Effector memory CD4-positive, alpha-beta T cell (primary cell): ENCODE measurements around the gene ZNF333.

Experiments used
- DNase-seq, 3 donors: peaks; one replicate each; pipeline ENCODE4 v3.0.0-alpha.2; 2020
- H3K27ac ChIP-seq: 2 replicates; pipeline ENCODE4 v1.7.0; 2013; ENCODE audit warnings: mild to moderate bottlenecking, low read length, moderate library complexity; ENCODE audit not compliant: insufficient read depth, poor library complexity, severe bottlenecking
- H3K27me3 ChIP-seq: replicated peaks from 2 replicates; pipeline ENCODE4 v1.7.0; 2013; ENCODE audit warnings: mild to moderate bottlenecking, low read length; ENCODE audit not compliant: insufficient read depth, control insufficient read depth, poor library complexity, severe bottlenecking
- H3K36me3 ChIP-seq: 2 replicates; pipeline ENCODE4 v1.7.0; 2013; ENCODE audit warnings: mild to moderate bottlenecking, low read length, moderate library complexity; ENCODE audit not compliant: control insufficient read depth, insufficient read depth
- H3K4me1 ChIP-seq: 2 replicates; pipeline ENCODE4 v1.7.0; 2013; ENCODE audit warnings: low read length, mild to moderate bottlenecking; ENCODE audit not compliant: control insufficient read depth, insufficient read depth, poor library complexity, severe bottlenecking
- H3K4me3 ChIP-seq: 2 replicates; pipeline ENCODE4 v1.7.0; 2013; ENCODE audit warnings: low read length, low read depth, mild to moderate bottlenecking; ENCODE audit not compliant: insufficient read depth, poor library complexity, severe bottlenecking
- H3K9me3 ChIP-seq: 2 replicates; pipeline ENCODE4 v1.7.0; 2013; ENCODE audit warnings: mild to moderate bottlenecking, low read length, moderate library complexity; ENCODE audit not compliant: control insufficient read depth

The ZNF333 gene

GRCh38 chr19:14728595-14728994 is 38.7 kb downstream of the ZNF333 start:
- Histone ChIP-seq H3K9me3 (peaks cover 19% of the 10 kb centered on the region), H3K27me3 (no peaks in the 10 kb centered on the region), H3K27ac (no peak overlapping the region), H3K4me1 (no peaks in the 10 kb centered on the region), H3K4me3 (no peak overlapping the region), H3K36me3 (no peaks in the 10 kb centered on the region)
- DNase-seq = no peak

DNA sequence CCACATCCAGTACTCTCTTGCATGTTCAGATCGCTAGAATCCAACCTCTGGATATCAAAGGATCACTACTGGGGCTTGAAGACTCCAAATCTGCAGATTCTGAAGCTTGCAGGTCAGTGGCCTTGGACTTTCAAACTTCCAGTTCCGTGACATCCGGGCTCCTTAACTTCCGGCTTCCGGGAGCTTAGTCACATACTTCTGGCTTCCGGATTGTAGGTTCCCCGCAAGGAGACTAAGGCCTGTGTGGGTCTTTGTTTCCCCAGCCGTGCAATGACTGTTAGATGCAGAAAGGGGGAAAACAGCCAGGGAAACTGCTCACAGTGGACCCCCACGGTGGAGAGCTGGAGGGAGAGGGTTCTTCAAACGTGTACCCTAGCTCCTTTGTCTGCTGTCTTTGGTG is 41.4 kb downstream of the ZNF333 start:
- peaks cover 9% of the 10 kb centered on the region for H3K9me3 ChIP-seq
- DNase-seq = no peak
- H3K27ac ChIP-seq = no peak overlapping the region
- H3K36me3 ChIP-seq = no peaks in the 10 kb centered on the region
- no peaks in the 10 kb centered on the region for H3K27me3 ChIP-seq
- no peak overlapping the region for H3K4me3 ChIP-seq
- H3K4me1 ChIP-seq = no peaks in the 10 kb centered on the region

GRCh38 chr19:14732510-14732909 is 42.7 kb downstream of the ZNF333 start:
- Histone ChIP-seq H3K4me3 (no peak overlapping the region), H3K27me3 (no peaks in the 10 kb centered on the region), H3K4me1 (no peaks in the 10 kb centered on the region), H3K27ac (no peak overlapping the region), H3K36me3 (no peaks in the 10 kb centered on the region), H3K9me3 (peaks cover 8% of the 10 kb centered on the region)
- DNase-seq = no peak

- Histone ChIP-seq H3K9me3 (peaks cover 3% of the 10 kb centered on the region), H3K4me3 (no peak overlapping the region)
Measured at GRCh38 chr19:14733574-14733973, 43.7 kb downstream of the ZNF333 start.

GRCh38 chr19:14735915-14736314 is 46.1 kb downstream of the ZNF333 start:
- no peaks in the 10 kb centered on the region for H3K36me3 ChIP-seq
- H3K4me3 ChIP-seq = no peak overlapping the region
- H3K27me3 ChIP-seq = no peaks in the 10 kb centered on the region
- no peaks in the 10 kb centered on the region for H3K9me3 ChIP-seq
- DNase-seq = no peak
- H3K4me1 ChIP-seq = no peaks in the 10 kb centered on the region
- no peak overlapping the region for H3K27ac ChIP-seq

More at GRCh38 chr19:14733574-14733973, 43.7 kb downstream of the ZNF333 start:
- Histone ChIP-seq H3K4me1 (no peaks in the 10 kb centered on the region), H3K27ac (no peak overlapping the region), H3K36me3 (no peaks in the 10 kb centered on the region), H3K27me3 (no peaks in the 10 kb centered on the region)
- no peak for DNase-seq

GRCh38 chr19:14746886-14747285 is 57.0 kb downstream of the ZNF333 start:
- Histone ChIP-seq H3K27ac (no peak overlapping the region), H3K36me3 (no peaks in the 10 kb centered on the region)

DNA sequence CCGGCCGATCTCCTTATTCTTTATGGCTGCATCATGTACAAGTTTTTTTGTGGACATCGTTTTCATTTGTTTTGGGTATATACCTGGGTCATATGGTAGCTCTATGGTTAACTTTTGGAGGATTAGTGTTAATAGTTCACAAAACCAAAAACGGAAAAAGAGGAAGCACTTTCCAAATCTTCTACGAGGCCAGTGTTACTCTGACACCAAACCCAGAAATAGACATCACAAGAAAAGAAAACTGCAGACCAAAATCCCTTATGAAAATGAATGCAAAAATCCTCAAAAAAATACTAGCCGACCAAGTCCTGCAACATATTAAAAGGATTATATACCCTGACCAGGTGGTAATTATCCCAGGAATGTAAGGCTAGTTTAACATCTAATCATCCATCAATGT is 58.8 kb downstream of the ZNF333 start:
- no peaks in the 10 kb centered on the region for H3K36me3 ChIP-seq
- DNase-seq = no peak
- H3K9me3 ChIP-seq = no peaks in the 10 kb centered on the region
- H3K4me3 ChIP-seq = no peak overlapping the region
- no peak overlapping the region for H3K27ac ChIP-seq
- H3K4me1 ChIP-seq = no peaks in the 10 kb centered on the region
- no peaks in the 10 kb centered on the region for H3K27me3 ChIP-seq

More at GRCh38 chr19:14746886-14747285, 57.0 kb downstream of the ZNF333 start:
- H3K27me3 ChIP-seq = no peaks in the 10 kb centered on the region
- no peak for DNase-seq
- H3K4me3 ChIP-seq = no peak overlapping the region
- H3K9me3 ChIP-seq = no peaks in the 10 kb centered on the region
- H3K4me1 ChIP-seq = no peaks in the 10 kb centered on the region

GRCh38 chr19:14758816-14759215 is 69.0 kb downstream of the ZNF333 start:
- H3K27me3 ChIP-seq = no peaks in the 10 kb centered on the region
- no peaks in the 10 kb centered on the region for H3K36me3 ChIP-seq
- no peak for DNase-seq
- H3K4me1 ChIP-seq = no peaks in the 10 kb centered on the region
- no peak overlapping the region for H3K4me3 ChIP-seq
- no peaks in the 10 kb centered on the region for H3K9me3 ChIP-seq
- H3K27ac ChIP-seq = no peak overlapping the region

DNA sequence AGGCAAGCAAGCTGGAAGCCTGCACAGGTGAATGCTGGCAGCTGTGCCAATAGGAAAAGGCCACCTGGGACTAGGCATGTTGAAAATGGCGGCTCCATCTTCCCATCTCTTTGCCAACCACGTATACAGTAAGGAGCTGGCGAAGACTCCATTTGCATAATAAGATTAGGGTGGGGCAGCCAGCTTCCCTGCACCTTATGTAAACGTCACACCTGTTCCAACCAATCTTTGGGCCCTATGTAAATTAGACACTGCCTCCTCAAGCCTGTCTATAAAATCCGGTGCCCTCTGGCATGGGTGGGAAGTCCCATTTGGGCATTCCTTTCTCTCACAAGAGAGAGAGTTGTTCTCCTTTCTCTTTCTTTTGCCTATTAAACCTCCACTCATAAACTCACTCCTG is 71.8 kb downstream of the ZNF333 start:
- DNase-seq = no peak
- Histone ChIP-seq H3K27me3 (no peaks in the 10 kb centered on the region), H3K4me1 (no peaks in the 10 kb centered on the region), H3K9me3 (no peaks in the 10 kb centered on the region), H3K36me3 (no peaks in the 10 kb centered on the region), H3K4me3 (no peak overlapping the region), H3K27ac (no peak overlapping the region)

- Histone ChIP-seq H3K27me3 (no peaks in the 10 kb centered on the region), H3K9me3 (no peaks in the 10 kb centered on the region), H3K27ac (no peak overlapping the region), H3K4me1 (no peaks in the 10 kb centered on the region), H3K4me3 (no peak overlapping the region), H3K36me3 (no peaks in the 10 kb centered on the region)
- DNase-seq = no peak
Measured at GRCh38 chr19:14762111-14762510, 72.3 kb downstream of the ZNF333 start.
